Measurements from ENCODE around the gene DRG2. TPM values are rescaled to one million over a fixed set of nuclear protein-coding genes. Genes with fewer than 3 reads are reported as not detected.

DRG2 gene
- 39.1 TPM for total RNA-seq (2013)
- polyA plus RNA-seq (10 to 100 TPM; 26.9 to 36.1 (median 32.0) TPM), polyA minus RNA-seq (23.0 and 30.2 TPM in 2 replicates), total RNA-seq (6.9 to 28.3 (median 20.8) reads per million in 11 experiments)

GRCh38 chr17:18087610-18088491 lies at the start of gene DRG2:
DRG2 (plus strand) TSS chr17:18087948; CDS start chr17:18088024, 76 bp downstream.
- Mint-ChIP-seq H3K4me3 (peak within 1 kb of the TSS; percentile 98 to 99), H3K9me3 (peaks cover 0 to 3% (median 0%) of the 10 kb centered on the region in 7 donors), H3K4me1 (peaks cover 28% of the 10 kb centered on the region), H3K27ac (peak within 1 kb of the TSS; percentile 93 to 99 (median 97)), H3K27me3 (ENCODE audit: low read depth in 3 of 3) (peaks cover 0 to 3% (median 0%) of the 10 kb centered on the region in 3 donors), H3K36me3 (peaks cover 6 to 12% of the 10 kb centered on the region in 2 donors)
- Histone ChIP-seq H3K9ac (ENCODE audit: insufficient read depth, low read length, poor library complexity, severe bottlenecking) (peak within 1 kb of the TSS; percentile 86), H3K79me2 (ENCODE audit: insufficient read depth, low read length) (peaks cover 26% of the 10 kb centered on the region), H3K9me3 (replicated peaks in 1 of 2; ENCODE audit: control insufficient read depth in 1 of 2, insufficient read depth in 1 of 2, low read length in 2 of 2) (no peaks in the 10 kb centered on the region), H3K27ac (ENCODE audit: low read depth in 1 of 2, low read length in 2 of 2) (peak within 1 kb of the TSS; percentile 61 to 92), H3K4me1 (ENCODE audit: control insufficient read depth in 1 of 2, insufficient read depth in 2 of 2, low read length in 2 of 2) (peaks cover 11 to 19% of the 10 kb centered on the region in 2 donors), H3K36me3 (replicated peaks in 1 of 2; ENCODE audit: control insufficient read depth in 1 of 2, insufficient read depth in 2 of 2, low read length in 2 of 2) (peaks cover 3 to 20% of the 10 kb centered on the region in 2 donors), H3K27me3 (ENCODE audit: control insufficient read depth in 2 of 2, insufficient read depth in 2 of 2, low read length in 2 of 2) (no peaks in the 10 kb centered on the region), H3K4me2 (replicated peaks; ENCODE audit: extremely low read depth, low read length, poor library complexity, severe bottlenecking) (peak within 1 kb of the TSS; percentile 87), H4K20me1 (ENCODE audit: insufficient read depth, low read length) (peaks cover 4% of the 10 kb centered on the region), H3K4me3 (replicated peaks in 1 of 3; ENCODE audit: low read depth in 2 of 3, low read length in 3 of 3) (peak within 1 kb of the TSS; percentile 61 to 90 (median 88)), H2AFZ (ENCODE audit: insufficient read depth, low read depth, low read length, poor library complexity, severe bottlenecking) (peak within 1 kb of the TSS; percentile 90)
- 2% methylated on average over 52 of the region's 52 CpGs for WGBS (ENCODE audit: insufficient coverage)
- intact Hi-C loops (cut with micrococcal nuclease): no loop called here
- DNase-seq: peak; percentile 87 to 88 (median 88)
- TF ChIP-seq, protein P1, sequence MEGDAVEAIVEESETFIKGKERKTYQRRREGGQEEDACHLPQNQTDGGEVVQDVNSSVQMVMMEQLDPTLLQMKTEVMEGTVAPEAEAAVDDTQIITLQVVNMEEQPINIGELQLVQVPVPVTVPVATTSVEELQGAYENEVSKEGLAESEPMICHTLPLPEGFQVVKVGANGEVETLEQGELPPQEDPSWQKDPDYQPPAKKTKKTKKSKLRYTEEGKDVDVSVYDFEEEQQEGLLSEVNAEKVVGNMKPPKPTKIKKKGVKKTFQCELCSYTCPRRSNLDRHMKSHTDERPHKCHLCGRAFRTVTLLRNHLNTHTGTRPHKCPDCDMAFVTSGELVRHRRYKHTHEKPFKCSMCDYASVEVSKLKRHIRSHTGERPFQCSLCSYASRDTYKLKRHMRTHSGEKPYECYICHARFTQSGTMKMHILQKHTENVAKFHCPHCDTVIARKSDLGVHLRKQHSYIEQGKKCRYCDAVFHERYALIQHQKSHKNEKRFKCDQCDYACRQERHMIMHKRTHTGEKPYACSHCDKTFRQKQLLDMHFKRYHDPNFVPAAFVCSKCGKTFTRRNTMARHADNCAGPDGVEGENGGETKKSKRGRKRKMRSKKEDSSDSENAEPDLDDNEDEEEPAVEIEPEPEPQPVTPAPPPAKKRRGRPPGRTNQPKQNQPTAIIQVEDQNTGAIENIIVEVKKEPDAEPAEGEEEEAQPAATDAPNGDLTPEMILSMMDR (IDR thresholded peaks at IDR 0.05): no peak

DNA sequence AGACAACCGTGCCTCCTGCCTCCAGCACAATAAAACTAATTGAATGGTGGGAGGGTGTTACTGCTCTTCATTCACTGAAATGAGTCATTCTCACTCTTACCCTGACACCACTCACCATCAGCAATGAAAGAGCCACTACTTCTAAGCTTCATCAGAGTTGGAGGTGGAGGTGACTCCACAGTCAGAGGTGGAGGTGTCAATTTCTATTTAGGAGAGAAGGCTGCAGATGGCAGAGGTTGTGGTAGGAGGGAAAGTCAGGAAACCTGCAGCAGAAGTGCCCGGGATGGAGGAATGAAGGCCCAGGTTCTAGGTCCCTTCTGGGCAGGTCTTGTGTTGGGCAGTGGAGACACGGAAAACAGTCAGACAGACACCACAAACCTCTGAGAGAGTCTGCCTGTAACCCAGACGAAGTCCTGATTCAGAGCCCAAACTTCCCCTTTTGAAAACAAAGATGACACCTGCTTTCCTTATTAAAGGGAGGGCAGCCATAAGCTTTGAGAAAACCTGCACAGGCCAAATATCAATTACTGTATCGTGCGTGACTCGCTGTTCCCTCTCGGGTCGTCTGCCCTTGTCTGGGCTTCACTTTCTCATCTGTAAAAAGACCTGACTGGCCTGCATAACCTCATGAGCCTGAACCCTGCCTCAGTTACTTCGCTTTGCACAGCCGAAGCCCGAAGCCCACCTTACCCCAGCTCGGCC lies 49.4 kb upstream of the DRG2 start:
- H3K27me3 Mint-ChIP-seq (ENCODE audit: low read depth in 3 of 3): peaks cover 0 to 2% (median 0%) of the 10 kb centered on the region in 3 donors
- Histone ChIP-seq H3K79me2 (ENCODE audit: insufficient read depth, low read length) (peaks cover 66% of the 10 kb centered on the region), H3K27ac (ENCODE audit: low read depth in 1 of 2, low read length in 2 of 2) (peak overlapping the region; percentile 64 to 97), H3K9ac (ENCODE audit: insufficient read depth, low read length, poor library complexity, severe bottlenecking) (peak overlapping the region; percentile 87), H4K20me1 (ENCODE audit: insufficient read depth, low read length) (peaks cover 40% of the 10 kb centered on the region), H3K4me2 (replicated peaks; ENCODE audit: extremely low read depth, low read length, poor library complexity, severe bottlenecking) (peak overlapping the region; percentile 95), H2AFZ (ENCODE audit: insufficient read depth, low read depth, low read length, poor library complexity, severe bottlenecking) (peak overlapping the region; percentile 97), H3K4me3 (replicated peaks in 1 of 3; ENCODE audit: low read depth in 2 of 3, low read length in 3 of 3) (peak overlapping the region; percentile 63 to 98 (median 92)), H3K27me3 (ENCODE audit: control insufficient read depth in 2 of 2, insufficient read depth in 2 of 2, low read length in 2 of 2) (no peaks in the 10 kb centered on the region), H3K4me1 (ENCODE audit: control insufficient read depth in 1 of 2, insufficient read depth in 2 of 2, low read length in 2 of 2) (peaks cover 36 to 44% of the 10 kb centered on the region in 2 donors), H3K36me3 (replicated peaks in 1 of 2; ENCODE audit: control insufficient read depth in 1 of 2, insufficient read depth in 2 of 2, low read length in 2 of 2) (peaks cover 0 to 8% of the 10 kb centered on the region in 2 donors), H3K9me3 (replicated peaks in 1 of 2; ENCODE audit: control insufficient read depth in 1 of 2, insufficient read depth in 1 of 2, low read length in 2 of 2) (no peaks in the 10 kb centered on the region)
- peak overlapping the region; percentile 89 to 96 (median 93) for H3K27ac Mint-ChIP-seq
- no peaks in the 10 kb centered on the region for H3K9me3 Mint-ChIP-seq
- peaks cover 4 to 12% of the 10 kb centered on the region in 2 donors for H3K36me3 Mint-ChIP-seq
- peaks cover 53% of the 10 kb centered on the region for H3K4me1 Mint-ChIP-seq
- intact Hi-C loops (cut with micrococcal nuclease): loop anchor here (5.0 to 10.0 kb wide), 5 partner anchors 144 to 356 kb away; partner anchors contain the start of genes ALKBH5 (in 1 of the 2) and RAI1 (in 1 of the 2)
- peak; percentile 69 to 82 (median 76) for DNase-seq
- peak overlapping the region; percentile 89 to 100 for H3K4me3 Mint-ChIP-seq
- TF ChIP-seq, protein P1 (IDR thresholded peaks at IDR 0.05): no peak
- 0% methylated on average over 11 of the region's 13 CpGs for WGBS (ENCODE audit: insufficient coverage)

All from CD14-positive monocyte (primary cell).